Ectodermal cell (in vitro differentiated cells): Measurements from ENCODE around the gene PPP1R26.

ENCODE experiments used
- H3K27ac ChIP-seq: 2 replicates; pipeline ENCODE4 v1.7.0; 2013; ENCODE audit warnings: mild to moderate bottlenecking, low read depth, low read length; ENCODE audit not compliant: insufficient read depth, poor library complexity, severe bottlenecking
- H3K27me3 ChIP-seq: 2 replicates; pipeline ENCODE4 v1.7.0; 2013; ENCODE audit warnings: mild to moderate bottlenecking, low read length; ENCODE audit not compliant: insufficient read depth, control insufficient read depth, poor library complexity, severe bottlenecking
- H3K36me3 ChIP-seq: one replicate; pipeline ENCODE4 v1.7.0; 2013; ENCODE audit warnings: low read length; ENCODE audit not compliant: control insufficient read depth, insufficient read depth
- H3K4me1 ChIP-seq: one replicate; pipeline ENCODE4 v1.7.0; 2013; ENCODE audit warnings: low read length; ENCODE audit not compliant: control insufficient read depth, insufficient read depth
- H3K4me3 ChIP-seq: 2 replicates; pipeline ENCODE4 v1.7.0; 2013; ENCODE audit warnings: low read depth, low read length, control low read depth; ENCODE audit not compliant: insufficient read depth
- H3K9me3 ChIP-seq: 2 replicates; pipeline ENCODE4 v1.7.0; 2013; ENCODE audit warnings: mild to moderate bottlenecking, low read length, moderate library complexity; ENCODE audit not compliant: control insufficient read depth
- WGBS, 2 experiments: methylation state at CpG; one replicate each; pipeline ENCODE4 v1.1.7; 2013; ENCODE audit warnings: missing lambda C conversion rate in 2 of 2; 5-methylcytosine and 5-hydroxymethylcytosine counted together

PPP1R26 gene

GRCh38 chr9:135478829-135479468, 633 bp upstream of the PPP1R26 start:
- Histone ChIP-seq H3K4me1 (peaks cover 13% of the 10 kb centered on the region), H3K27me3 (no peaks in the 10 kb centered on the region), H3K27ac (no peak overlapping the region), H3K4me3 (peak overlapping the region; percentile 44), H3K9me3 (no peaks in the 10 kb centered on the region), H3K36me3 (peaks cover 6% of the 10 kb centered on the region)
- 6% methylated on average over 64 of the region's 64 CpGs for WGBS, 2 experiments

- Histone ChIP-seq H3K4me1 (peaks cover 5% of the 10 kb centered on the region), H3K9me3 (no peaks in the 10 kb centered on the region), H3K27ac (no peak overlapping the region), H3K27me3 (no peaks in the 10 kb centered on the region), H3K36me3 (peaks cover 14% of the 10 kb centered on the region), H3K4me3 (peak overlapping the region; percentile 75)
- 1% methylated on average over 76 of the region's 76 CpGs for WGBS, 2 experiments
These were observed 723 bp downstream of the PPP1R26 start for GRCh38 chr9:135480071-135480939.

GRCh38 chr9:135480940-135481310, 1.3 kb downstream of the PPP1R26 start:
- H3K4me3 ChIP-seq, result peak overlapping the region; percentile 75

GRCh38 chr9:135482015-135482754, 2.6 kb downstream of the PPP1R26 start:
- H3K27me3 ChIP-seq, result no peaks in the 10 kb centered on the region
- WGBS, 2 experiments, result 87 to 89% methylated on average over 8 of the region's 8 CpGs

More at GRCh38 chr9:135480940-135481310, 1.3 kb downstream of the PPP1R26 start:
- Histone ChIP-seq H3K9me3 (no peaks in the 10 kb centered on the region), H3K27ac (no peak overlapping the region), H3K36me3 (peaks cover 20% of the 10 kb centered on the region), H3K4me1 (peaks cover 5% of the 10 kb centered on the region), H3K27me3 (no peaks in the 10 kb centered on the region)
- 45 to 46% methylated on average over 11 of the region's 11 CpGs for WGBS, 2 experiments

GRCh38 chr9:135484460-135485277, 5.1 kb downstream of the PPP1R26 start:
- no peaks in the 10 kb centered on the region for H3K9me3 ChIP-seq
- H3K27me3 ChIP-seq, result no peaks in the 10 kb centered on the region
- no peak overlapping the region for H3K27ac ChIP-seq
- 96 to 97% methylated on average over 47 of the region's 47 CpGs for WGBS, 2 experiments
- no peak overlapping the region for H3K4me3 ChIP-seq
- H3K4me1 ChIP-seq, result peaks cover 5% of the 10 kb centered on the region
- H3K36me3 ChIP-seq, result peaks cover 43% of the 10 kb centered on the region

More at GRCh38 chr9:135482015-135482754, 2.6 kb downstream of the PPP1R26 start:
- Histone ChIP-seq H3K4me1 (peaks cover 5% of the 10 kb centered on the region), H3K36me3 (peaks cover 32% of the 10 kb centered on the region), H3K9me3 (no peaks in the 10 kb centered on the region), H3K27ac (no peak overlapping the region), H3K4me3 (no peak overlapping the region)

GRCh38 chr9:135485385-135485784, 5.8 kb downstream of the PPP1R26 start:
- no peak overlapping the region for H3K4me3 ChIP-seq
- 96 to 97% methylated on average over 25 of the region's 25 CpGs for WGBS, 2 experiments
- H3K27me3 ChIP-seq, result no peaks in the 10 kb centered on the region
- no peaks in the 10 kb centered on the region for H3K9me3 ChIP-seq
- peaks cover 43% of the 10 kb centered on the region for H3K36me3 ChIP-seq
- no peak overlapping the region for H3K27ac ChIP-seq
- peaks cover 10% of the 10 kb centered on the region for H3K4me1 ChIP-seq

- no peaks in the 10 kb centered on the region for H3K27me3 ChIP-seq
- no peaks in the 10 kb centered on the region for H3K9me3 ChIP-seq
- H3K36me3 ChIP-seq, result peaks cover 43% of the 10 kb centered on the region
- no peak overlapping the region for H3K27ac ChIP-seq
- H3K4me3 ChIP-seq, result no peak overlapping the region
- WGBS, 2 experiments, result 93 to 94% methylated on average over 21 of the region's 21 CpGs
- H3K4me1 ChIP-seq, result peaks cover 9% of the 10 kb centered on the region
These were observed 6.2 kb downstream of the PPP1R26 start for GRCh38 chr9:135485832-135486231.

- no peak overlapping the region for H3K27ac ChIP-seq
- H3K4me1 ChIP-seq, result peaks cover 6% of the 10 kb centered on the region
- H3K27me3 ChIP-seq, result no peaks in the 10 kb centered on the region
- no peaks in the 10 kb centered on the region for H3K9me3 ChIP-seq
- peaks cover 43% of the 10 kb centered on the region for H3K36me3 ChIP-seq
- 95 to 96% methylated on average over 33 of the region's 33 CpGs for WGBS, 2 experiments
- H3K4me3 ChIP-seq, result no peak overlapping the region
These were observed 6.9 kb downstream of the PPP1R26 start for GRCh38 chr9:135486267-135487065.
